ENCODE measurements around the gene BAZ2B.

The BAZ2B gene

DNA sequence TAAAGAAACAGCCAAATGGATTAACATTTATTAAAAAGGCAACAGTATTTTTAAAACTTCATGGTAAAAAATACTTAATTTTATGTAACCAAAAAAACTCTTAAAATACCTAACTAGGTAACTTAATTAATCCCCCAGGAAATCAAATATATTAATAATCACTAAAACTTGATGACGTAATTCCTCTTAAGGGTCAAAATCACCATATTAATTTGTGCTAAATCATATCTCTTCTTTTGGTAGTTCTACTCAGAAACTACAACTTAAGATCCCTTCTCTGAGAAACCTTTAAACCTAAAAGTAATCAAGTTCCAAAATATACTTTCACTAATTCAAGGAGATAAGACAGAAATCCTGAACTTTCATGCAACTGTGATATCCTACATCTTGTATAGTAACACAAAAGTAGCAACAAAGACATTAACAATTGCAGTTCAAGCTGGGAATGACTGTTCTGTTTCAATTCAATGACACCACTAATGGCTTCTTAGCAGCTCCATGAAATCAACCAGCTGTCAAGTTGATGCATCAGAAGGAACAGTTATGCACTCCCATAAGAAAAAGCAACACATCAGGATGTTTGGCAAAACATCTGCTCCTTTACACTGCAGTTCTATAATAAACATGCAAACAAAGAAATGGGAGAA lies 4.0 kb downstream of the BAZ2B start:
- no peak overlapping the region for H3K27ac Mint-ChIP-seq (ENCODE audit: low read depth)
- ATAC-seq (replicated peaks; ENCODE audit: extremely low read depth, poor library complexity, severe bottlenecking): no peak
- H3K36me3 Mint-ChIP-seq (ENCODE audit: insufficient read depth): peaks cover 7% of the 10 kb centered on the region

DNA sequence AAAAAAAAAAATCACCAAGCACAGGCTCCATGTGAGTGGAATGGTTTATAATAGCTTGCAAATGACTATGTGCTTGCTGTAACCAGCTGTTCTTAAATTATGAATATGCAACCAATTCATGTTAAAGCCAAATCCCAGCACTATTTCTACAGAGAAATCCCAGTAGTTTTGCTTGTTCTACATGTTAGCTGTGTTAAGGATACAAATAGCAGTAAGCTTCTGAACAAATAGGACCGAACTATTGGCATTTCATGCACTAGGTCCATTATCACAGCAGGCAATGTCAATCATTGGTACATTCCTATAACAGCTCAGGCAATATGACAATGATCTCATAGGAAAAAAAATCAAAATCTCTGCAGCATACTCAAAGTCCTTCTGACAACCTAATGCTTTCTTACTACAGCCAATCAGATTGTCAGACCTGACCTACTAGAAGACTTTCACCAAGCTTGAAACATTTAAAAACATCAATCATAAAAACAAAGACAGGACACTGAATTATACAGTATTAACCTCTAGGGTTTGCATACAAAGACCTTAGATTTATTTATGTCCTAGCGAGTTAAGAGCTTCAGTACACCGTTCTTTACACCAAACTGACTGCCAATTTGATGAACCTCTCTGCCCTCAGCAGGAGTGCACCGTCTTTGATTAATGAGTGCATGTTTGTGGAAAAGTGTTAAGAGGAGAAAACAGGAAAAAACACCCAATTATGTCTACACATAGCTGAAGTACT lies 6.4 kb downstream of the BAZ2B start:
- Mint-ChIP-seq H3K27me3 (peaks cover 7% of the 10 kb centered on the region), H3K4me1 (peaks cover 4% of the 10 kb centered on the region), H3K4me3 (no peak overlapping the region), H3K27ac (ENCODE audit: low read depth) (no peak overlapping the region), H3K9me3 (no peaks in the 10 kb centered on the region), H3K36me3 (ENCODE audit: insufficient read depth) (no peaks in the 10 kb centered on the region)
- DNase-seq (ENCODE audit: low spot score in 2 of 2) (no peak), ATAC-seq (replicated peaks; ENCODE audit: extremely low read depth, poor library complexity, severe bottlenecking) (no peak)

More for the DNA sequence above, 4.0 kb downstream of the BAZ2B start:
- Mint-ChIP-seq H3K9me3 (no peaks in the 10 kb centered on the region), H3K4me1 (peaks cover 18% of the 10 kb centered on the region), H3K27me3 (peaks cover 31% of the 10 kb centered on the region), H3K4me3 (no peak overlapping the region)
- no peak for DNase-seq (ENCODE audit: low spot score in 2 of 2)

DNA sequence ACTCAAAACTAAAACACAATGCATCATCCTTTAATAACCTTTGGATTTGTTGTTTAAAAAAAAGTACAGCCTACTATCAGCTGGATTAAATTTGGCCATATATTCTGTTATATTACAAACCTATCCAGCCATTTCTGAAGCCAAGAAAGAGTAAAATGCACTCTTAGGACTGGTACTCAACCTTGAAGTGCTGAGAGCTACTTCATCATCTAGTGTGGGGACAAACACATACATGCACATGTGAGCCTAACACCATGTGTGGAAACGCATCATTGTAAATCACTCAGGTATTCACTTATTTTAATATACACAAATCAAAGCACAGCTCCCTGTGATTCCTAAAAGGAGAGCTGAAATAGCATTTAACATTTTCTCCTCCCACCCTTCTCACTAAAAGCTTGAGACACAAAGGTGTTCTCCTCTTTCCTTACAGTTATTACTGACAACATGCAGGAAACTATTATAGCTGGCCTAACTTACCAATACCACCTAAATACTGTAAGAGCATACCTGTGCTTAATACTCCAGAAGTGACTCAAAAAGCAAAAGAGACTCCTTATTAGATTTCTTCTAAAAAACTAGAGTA lies 7.5 kb downstream of the BAZ2B start:
- no peaks in the 10 kb centered on the region for H3K4me1 Mint-ChIP-seq
- no peak overlapping the region for H3K27ac Mint-ChIP-seq (ENCODE audit: low read depth)
- H3K4me3 Mint-ChIP-seq: no peak overlapping the region
- H3K27me3 Mint-ChIP-seq: no peaks in the 10 kb centered on the region
- ATAC-seq (replicated peaks; ENCODE audit: extremely low read depth, poor library complexity, severe bottlenecking): no peak
- H3K36me3 Mint-ChIP-seq (ENCODE audit: insufficient read depth): no peaks in the 10 kb centered on the region
- no peak for DNase-seq (ENCODE audit: low spot score in 2 of 2)
- H3K9me3 Mint-ChIP-seq: no peaks in the 10 kb centered on the region

DNA sequence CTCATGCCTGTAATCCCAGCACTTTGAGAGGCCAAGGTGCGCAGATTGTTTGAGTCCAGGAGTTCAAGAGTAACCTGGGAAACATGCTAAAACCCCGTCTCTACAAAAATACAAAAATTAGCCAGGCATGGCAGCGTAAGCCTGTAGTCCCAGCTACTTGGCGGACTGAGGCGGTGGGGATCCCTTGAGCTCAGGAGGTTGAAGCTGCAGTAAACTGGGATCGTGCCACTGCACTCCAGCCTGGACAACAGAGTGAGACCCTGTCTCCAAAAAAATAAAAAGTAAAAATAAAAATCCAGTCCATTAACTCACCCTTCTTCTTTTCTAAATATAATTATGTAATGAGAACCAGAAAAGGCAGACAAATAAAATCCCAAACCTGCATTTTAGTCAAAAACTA lies 8.2 kb downstream of the BAZ2B start:
- no peaks in the 10 kb centered on the region for H3K27me3 Mint-ChIP-seq

DNA sequence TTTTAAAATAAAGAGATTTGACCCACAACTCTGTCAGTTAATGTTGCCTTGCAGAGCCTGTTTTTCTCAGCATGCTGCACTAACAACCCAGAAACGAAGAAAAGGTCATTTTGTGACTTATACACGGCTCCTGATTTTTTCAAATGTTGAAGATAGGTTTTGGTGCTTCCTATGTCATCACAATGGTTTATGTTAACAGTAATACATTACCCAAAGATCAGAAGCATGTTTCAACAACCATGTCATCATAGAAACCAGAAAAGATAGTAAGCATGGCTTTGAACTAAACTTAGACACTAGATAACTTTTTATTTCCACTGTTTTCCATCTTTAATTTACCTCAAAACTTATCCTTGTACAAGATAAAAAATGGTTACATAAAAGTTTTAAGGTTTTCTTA lies 10.1 kb downstream of the BAZ2B start:
- Mint-ChIP-seq H3K9me3 (no peaks in the 10 kb centered on the region), H3K27me3 (no peaks in the 10 kb centered on the region), H3K27ac (ENCODE audit: low read depth) (no peak overlapping the region), H3K36me3 (ENCODE audit: insufficient read depth) (peaks cover under 1% of the 10 kb centered on the region), H3K4me3 (no peak overlapping the region), H3K4me1 (no peaks in the 10 kb centered on the region)
- ATAC-seq (replicated peaks; ENCODE audit: extremely low read depth, poor library complexity, severe bottlenecking): no peak
- no peak for DNase-seq (ENCODE audit: low spot score in 2 of 2)

More for the DNA sequence above, 8.2 kb downstream of the BAZ2B start:
- no peaks in the 10 kb centered on the region for H3K36me3 Mint-ChIP-seq (ENCODE audit: insufficient read depth)
- H3K4me1 Mint-ChIP-seq: no peaks in the 10 kb centered on the region
- H3K27ac Mint-ChIP-seq (ENCODE audit: low read depth): no peak overlapping the region
- H3K4me3 Mint-ChIP-seq: no peak overlapping the region
- DNase-seq (ENCODE audit: low spot score in 2 of 2) (no peak), ATAC-seq (replicated peaks; ENCODE audit: extremely low read depth, poor library complexity, severe bottlenecking) (no peak)
- no peaks in the 10 kb centered on the region for H3K9me3 Mint-ChIP-seq

DNA sequence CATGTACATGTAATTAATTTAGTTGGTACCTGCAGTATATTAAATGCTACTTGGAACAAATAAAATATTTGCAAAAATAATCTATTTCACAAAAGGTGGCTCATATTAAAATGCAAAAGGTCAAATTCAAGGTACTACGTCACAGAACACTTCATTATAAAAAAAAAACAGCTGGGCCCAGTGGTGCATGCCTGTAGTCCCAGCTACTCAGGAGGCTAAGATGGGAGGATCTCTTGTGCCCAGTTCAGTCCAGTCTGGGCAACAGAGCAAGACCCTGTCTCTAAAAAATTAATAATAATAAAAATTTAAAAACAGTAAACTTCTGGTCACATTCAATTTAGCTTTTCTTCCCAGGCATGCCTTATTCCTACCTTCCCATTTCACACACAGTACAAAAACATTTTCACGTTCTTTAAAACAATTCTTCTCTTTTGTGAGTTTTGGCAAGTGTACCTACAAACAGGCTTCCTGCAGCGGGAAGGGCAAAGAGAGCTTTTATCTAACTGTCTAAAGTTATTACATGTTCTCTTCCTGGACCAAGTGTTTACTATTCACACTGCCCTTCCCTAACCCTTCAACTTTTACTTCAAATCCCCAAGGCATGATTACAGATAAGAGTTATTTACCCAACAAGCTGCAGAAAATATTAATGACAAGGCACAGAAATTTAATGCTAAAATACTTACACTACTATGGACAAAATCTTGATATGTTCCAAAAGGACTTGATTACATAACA lies 10.7 kb downstream of the BAZ2B start:
- Mint-ChIP-seq H3K9me3 (no peaks in the 10 kb centered on the region), H3K27me3 (no peaks in the 10 kb centered on the region), H3K4me1 (no peaks in the 10 kb centered on the region), H3K27ac (ENCODE audit: low read depth) (no peak overlapping the region), H3K4me3 (no peak overlapping the region), H3K36me3 (ENCODE audit: insufficient read depth) (peaks cover 2% of the 10 kb centered on the region)
- ATAC-seq (replicated peaks; ENCODE audit: extremely low read depth, poor library complexity, severe bottlenecking) (no peak), DNase-seq (ENCODE audit: low spot score in 2 of 2) (no peak)

DNA sequence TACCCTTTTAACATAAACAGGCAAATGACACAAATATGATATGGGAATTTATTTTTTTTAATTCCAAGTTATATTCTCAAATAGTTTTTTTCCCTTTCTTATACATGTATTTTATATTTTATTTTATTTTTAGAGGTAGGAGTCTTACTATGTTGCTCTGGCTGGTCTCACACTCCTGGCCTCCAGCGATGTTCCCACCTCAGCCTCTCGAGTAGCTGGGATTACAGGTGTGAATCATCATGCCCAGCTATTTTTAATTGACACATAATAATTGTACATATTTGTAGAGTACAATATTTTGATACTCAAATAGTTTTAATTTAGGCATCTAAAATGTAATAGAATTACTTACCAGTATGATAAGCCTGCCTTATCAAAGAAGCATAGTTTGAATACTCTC lies 12.2 kb downstream of the BAZ2B start:
- no peak for ATAC-seq (replicated peaks; ENCODE audit: extremely low read depth, poor library complexity, severe bottlenecking)
- no peaks in the 10 kb centered on the region for H3K4me1 Mint-ChIP-seq
- no peak for DNase-seq (ENCODE audit: low spot score in 2 of 2)
- H3K27me3 Mint-ChIP-seq: no peaks in the 10 kb centered on the region
- peaks cover 2% of the 10 kb centered on the region for H3K36me3 Mint-ChIP-seq (ENCODE audit: insufficient read depth)
- no peak overlapping the region for H3K27ac Mint-ChIP-seq (ENCODE audit: low read depth)
- H3K4me3 Mint-ChIP-seq: no peak overlapping the region
- H3K9me3 Mint-ChIP-seq: no peaks in the 10 kb centered on the region

DNA sequence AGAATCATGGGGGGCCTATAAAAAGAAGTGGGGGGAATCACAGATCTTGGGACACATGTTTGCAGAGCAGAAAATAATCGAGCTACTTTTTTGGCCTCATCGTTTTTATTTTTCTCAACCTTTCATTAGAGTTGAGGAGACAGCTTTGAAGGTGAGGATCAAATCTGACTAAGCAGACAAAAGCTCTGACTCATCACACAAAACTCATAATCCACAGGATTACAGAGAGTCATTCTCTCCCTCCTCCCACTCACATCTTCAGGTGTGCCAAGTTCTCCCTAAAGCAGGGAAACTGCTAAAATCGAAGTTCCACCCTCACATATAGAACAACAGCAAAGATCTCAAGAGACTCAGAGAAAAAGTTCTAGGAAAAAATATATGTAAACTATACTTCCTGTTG lies 15.6 kb downstream of the BAZ2B start:
- H3K9me3 Mint-ChIP-seq: no peaks in the 10 kb centered on the region
- H3K27me3 Mint-ChIP-seq: no peaks in the 10 kb centered on the region
- no peak overlapping the region for H3K27ac Mint-ChIP-seq (ENCODE audit: low read depth)
- no peaks in the 10 kb centered on the region for H3K4me1 Mint-ChIP-seq
- ATAC-seq (replicated peaks; ENCODE audit: extremely low read depth, poor library complexity, severe bottlenecking) (no peak), DNase-seq (ENCODE audit: low spot score in 2 of 2) (no peak)
- no peak overlapping the region for H3K4me3 Mint-ChIP-seq
- peaks cover 2% of the 10 kb centered on the region for H3K36me3 Mint-ChIP-seq (ENCODE audit: insufficient read depth)

DNA sequence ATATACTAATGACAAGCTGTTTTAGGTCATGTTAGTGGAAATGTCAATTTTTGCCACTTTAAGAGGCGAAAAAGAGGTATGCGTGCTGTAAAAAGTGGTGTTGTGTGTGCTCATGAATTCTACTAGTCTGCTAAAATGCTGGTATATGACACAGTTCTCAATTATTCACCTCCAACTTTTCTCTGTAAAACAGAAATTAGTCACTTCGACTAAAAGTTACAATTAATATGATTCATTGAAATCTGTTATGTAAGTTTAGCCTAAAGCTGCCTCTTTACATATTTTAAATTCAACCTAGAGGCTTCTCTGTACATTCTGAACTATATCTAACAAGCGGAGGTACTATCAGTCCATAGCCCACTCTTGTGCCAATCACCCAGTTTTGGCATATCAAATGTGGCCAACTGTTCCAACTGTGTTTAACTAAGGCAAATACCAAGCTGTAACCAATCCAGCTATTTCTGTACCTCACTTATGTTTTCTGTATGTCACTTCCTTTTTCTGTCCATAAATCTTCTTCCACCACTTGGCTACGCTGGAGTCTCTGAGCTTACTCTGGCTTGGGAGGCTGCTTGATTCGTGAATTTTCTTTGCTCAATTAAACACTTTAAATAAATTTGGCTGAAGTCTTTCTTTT lies 20.8 kb downstream of the BAZ2B start:
- ATAC-seq (replicated peaks; ENCODE audit: extremely low read depth, poor library complexity, severe bottlenecking) (no peak), DNase-seq (ENCODE audit: low spot score in 2 of 2) (no peak)
- no peak overlapping the region for H3K27ac Mint-ChIP-seq (ENCODE audit: low read depth)
- no peaks in the 10 kb centered on the region for H3K4me1 Mint-ChIP-seq
- no peak overlapping the region for H3K4me3 Mint-ChIP-seq
- H3K36me3 Mint-ChIP-seq (ENCODE audit: insufficient read depth): no peaks in the 10 kb centered on the region
- H3K9me3 Mint-ChIP-seq: no peaks in the 10 kb centered on the region
- no peaks in the 10 kb centered on the region for H3K27me3 Mint-ChIP-seq

DNA sequence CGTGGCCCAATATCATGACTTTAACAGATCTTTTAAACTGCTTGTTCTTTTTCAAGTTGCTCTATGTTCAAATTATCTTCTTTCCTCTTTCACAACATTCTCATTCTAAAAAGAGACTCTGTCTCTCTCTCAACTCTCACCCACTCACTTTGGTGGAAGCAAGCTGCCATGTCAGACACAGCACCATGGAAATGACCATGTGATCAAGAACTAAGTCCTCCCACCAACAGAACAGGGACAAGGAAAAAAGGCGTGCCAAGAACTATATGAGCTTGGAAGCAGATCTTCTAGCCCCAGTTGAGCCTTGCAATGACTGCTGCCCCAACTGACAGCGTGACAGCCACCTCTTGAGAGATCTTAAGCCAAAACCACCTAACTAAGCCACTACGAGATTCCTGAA lies 23.9 kb downstream of the BAZ2B start:
- no peaks in the 10 kb centered on the region for H3K27me3 Mint-ChIP-seq
- no peaks in the 10 kb centered on the region for H3K4me1 Mint-ChIP-seq
- DNase-seq (ENCODE audit: low spot score in 2 of 2) (no peak), ATAC-seq (replicated peaks; ENCODE audit: extremely low read depth, poor library complexity, severe bottlenecking) (no peak)
- H3K9me3 Mint-ChIP-seq: no peaks in the 10 kb centered on the region
- H3K27ac Mint-ChIP-seq (ENCODE audit: low read depth): no peak overlapping the region
- no peak overlapping the region for H3K4me3 Mint-ChIP-seq
- H3K36me3 Mint-ChIP-seq (ENCODE audit: insufficient read depth): no peaks in the 10 kb centered on the region

DNA sequence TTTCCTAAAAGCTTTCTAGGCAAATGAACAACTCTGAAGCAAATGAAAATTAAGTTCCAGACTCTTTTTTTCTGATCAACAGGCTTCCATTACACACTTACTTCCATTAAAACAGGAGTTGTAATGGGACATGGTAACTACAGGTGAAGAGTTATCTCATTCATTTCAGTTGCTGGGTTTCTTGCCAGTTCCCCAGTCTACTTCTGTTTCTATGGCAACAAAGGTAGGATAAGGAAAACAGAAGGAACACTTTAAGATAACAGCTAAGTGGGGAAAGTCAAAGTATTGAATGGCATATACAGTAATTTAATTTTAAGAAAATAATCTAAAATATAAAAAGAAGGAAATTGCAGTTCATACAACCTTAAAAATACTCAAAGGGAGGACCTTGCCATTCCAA lies 25.1 kb downstream of the BAZ2B start:
- Mint-ChIP-seq H3K9me3 (no peaks in the 10 kb centered on the region), H3K27me3 (no peaks in the 10 kb centered on the region), H3K27ac (ENCODE audit: low read depth) (no peak overlapping the region), H3K36me3 (ENCODE audit: insufficient read depth) (no peaks in the 10 kb centered on the region), H3K4me3 (no peak overlapping the region), H3K4me1 (no peaks in the 10 kb centered on the region)
- ATAC-seq (replicated peaks; ENCODE audit: extremely low read depth, poor library complexity, severe bottlenecking) (no peak), DNase-seq (ENCODE audit: low spot score in 2 of 2) (no peak)

DNA sequence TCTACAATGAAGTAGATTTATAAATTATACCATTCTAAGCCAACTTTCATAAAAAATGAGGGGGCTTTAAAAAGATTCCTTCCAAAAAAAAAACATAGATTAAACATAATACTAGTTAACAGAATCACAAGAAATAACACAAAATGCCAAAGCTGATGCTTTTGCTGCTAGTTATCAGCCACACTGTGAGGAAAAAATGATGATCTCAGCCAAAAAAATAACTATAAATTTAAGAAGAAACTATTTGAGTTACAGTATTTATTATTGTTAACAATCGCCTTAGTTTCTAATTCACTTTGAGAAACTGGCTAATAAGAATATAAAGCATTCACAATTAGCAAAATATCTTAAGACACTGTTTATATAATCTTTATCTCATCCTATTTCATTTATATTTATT lies 27.1 kb downstream of the BAZ2B start:
- Mint-ChIP-seq H3K9me3 (no peaks in the 10 kb centered on the region), H3K27me3 (no peaks in the 10 kb centered on the region), H3K4me3 (no peak overlapping the region), H3K27ac (ENCODE audit: low read depth) (no peak overlapping the region), H3K4me1 (no peaks in the 10 kb centered on the region), H3K36me3 (ENCODE audit: insufficient read depth) (peaks cover 2% of the 10 kb centered on the region)
- DNase-seq (ENCODE audit: low spot score in 2 of 2): no peak
- ATAC-seq (replicated peaks; ENCODE audit: extremely low read depth, poor library complexity, severe bottlenecking): no peak
